Muscle of leg (tissue), 11 donors: ENCODE measurements around the gene CDH23. TPM values are rescaled to one million over a fixed set of nuclear protein-coding genes. Genes with fewer than 3 reads are reported as not detected.

ENCODE experiments used
- DNase-seq: peaks from one replicate; pipeline ENCODE4 v3.0.0; 2013
- H3K27ac ChIP-seq: one replicate; pipeline ENCODE4 v1.5.1; 2013; ENCODE audit warnings: mild to moderate bottlenecking, low read length, control low read depth
- H3K27me3 ChIP-seq: one replicate; pipeline ENCODE4 v1.6.1; 2013; ENCODE audit warnings: low read length; ENCODE audit not compliant: control insufficient read depth, insufficient read depth
- H3K36me3 ChIP-seq: one replicate; pipeline ENCODE4 v1.6.1; 2013; ENCODE audit warnings: low read length; ENCODE audit not compliant: control insufficient read depth, insufficient read depth
- H3K4me1 ChIP-seq: one replicate; pipeline ENCODE4 v1.6.1; 2013; ENCODE audit warnings: low read length; ENCODE audit not compliant: control insufficient read depth, insufficient read depth
- H3K4me3 ChIP-seq: one replicate; pipeline ENCODE4 v1.5.1; 2013; ENCODE audit warnings: low read length, control low read depth
- H3K9me3 ChIP-seq: replicated peaks from 2 replicates; pipeline ENCODE4 v1.6.1; 2013; ENCODE audit warnings: low read depth, low read length; ENCODE audit not compliant: control insufficient read depth
- WGBS: methylation state at CpG from one replicate; pipeline ENCODE4 v1.1.5; 2013; ENCODE audit warnings: missing lambda C conversion rate; ENCODE audit not compliant: insufficient coverage; 5-methylcytosine and 5-hydroxymethylcytosine counted together
- polyA plus RNA-seq, 8 donors: library from polyadenylated mRNA; unstranded; fragments of 120-200 nt; gene quantifications; one replicate each; pipeline versions ENCODE4 v1.2.1 to v1.2.3, GENCODE V29; 2013; ENCODE audit warnings: inconsistent platforms in 1 of 8, low replicate concordance in 1 of 8; ENCODE audit not compliant: insufficient read length in 8 of 8, insufficient read depth in 1 of 8
- total RNA-seq: library from RNA; stranded (reverse); fragments of 120-200 nt; gene quantifications from one replicate; pipeline ENCODE4 v1.2.4, GENCODE V29; 2013

Gene CDH23
- total and polyA plus RNA-seq, 9 donors: 3.4 to 5.7 (median 4.9) TPM

DNA sequence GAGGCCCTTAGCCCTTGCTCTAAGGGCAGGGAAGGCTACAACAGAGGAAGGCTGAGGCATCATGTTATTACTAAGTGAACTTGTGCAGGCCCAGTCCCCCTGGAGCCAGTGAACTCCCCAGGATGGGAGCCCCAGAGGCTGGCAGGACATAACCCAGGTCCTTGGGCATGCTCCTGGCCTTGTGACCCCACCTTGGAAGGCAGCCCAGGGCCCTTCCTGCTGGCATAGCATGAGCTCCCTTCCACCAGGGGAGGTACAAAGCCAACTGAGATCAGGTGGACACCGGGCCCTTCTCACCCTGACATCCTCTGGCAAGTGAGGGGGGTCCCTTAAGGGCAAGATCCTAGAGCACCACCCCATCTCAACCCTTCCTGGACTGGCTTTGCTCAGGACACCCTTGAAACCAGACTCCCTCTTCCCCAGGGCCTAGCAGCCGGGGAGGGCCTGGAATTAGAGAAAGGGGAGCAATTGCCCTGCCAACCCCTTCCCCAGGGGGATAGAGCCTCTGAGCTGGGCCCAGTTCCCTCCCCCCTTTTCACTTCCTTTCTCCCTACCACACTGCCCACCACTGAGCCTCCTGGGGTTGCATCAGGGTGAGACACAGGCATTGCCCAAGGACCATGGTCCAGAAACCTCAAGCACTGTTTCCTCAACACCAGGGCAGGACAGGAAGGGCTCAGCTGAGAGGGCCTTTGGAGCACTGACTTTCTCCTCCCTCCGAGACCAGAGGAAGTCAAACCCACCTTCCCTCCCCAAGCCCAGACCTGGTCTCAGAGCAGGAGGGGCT lies 378.4 kb downstream of the CDH23 start:
- Histone ChIP-seq H3K27me3 (no peaks in the 10 kb centered on the region), H3K27ac (peak overlapping the region; percentile 93), H3K4me3 (no peak overlapping the region), H3K36me3 (no peaks in the 10 kb centered on the region), H3K4me1 (peaks cover 64% of the 10 kb centered on the region), H3K9me3 (peaks cover 6% of the 10 kb centered on the region)
- WGBS: no CpG with 5 or more reads among the region's 3 CpGs
- no peak for DNase-seq

GRCh38 chr10:71776481-71776925 lies 379.8 kb downstream of the CDH23 start:
- H3K27ac ChIP-seq: no peak overlapping the region
- no peaks in the 10 kb centered on the region for H3K36me3 ChIP-seq
- H3K4me1 ChIP-seq: peaks cover 50% of the 10 kb centered on the region
- no CpG with 5 or more reads among the region's 2 CpGs for WGBS
- no peak for DNase-seq
- no peak overlapping the region for H3K4me3 ChIP-seq
- H3K9me3 ChIP-seq: peaks cover 6% of the 10 kb centered on the region
- no peaks in the 10 kb centered on the region for H3K27me3 ChIP-seq

DNA sequence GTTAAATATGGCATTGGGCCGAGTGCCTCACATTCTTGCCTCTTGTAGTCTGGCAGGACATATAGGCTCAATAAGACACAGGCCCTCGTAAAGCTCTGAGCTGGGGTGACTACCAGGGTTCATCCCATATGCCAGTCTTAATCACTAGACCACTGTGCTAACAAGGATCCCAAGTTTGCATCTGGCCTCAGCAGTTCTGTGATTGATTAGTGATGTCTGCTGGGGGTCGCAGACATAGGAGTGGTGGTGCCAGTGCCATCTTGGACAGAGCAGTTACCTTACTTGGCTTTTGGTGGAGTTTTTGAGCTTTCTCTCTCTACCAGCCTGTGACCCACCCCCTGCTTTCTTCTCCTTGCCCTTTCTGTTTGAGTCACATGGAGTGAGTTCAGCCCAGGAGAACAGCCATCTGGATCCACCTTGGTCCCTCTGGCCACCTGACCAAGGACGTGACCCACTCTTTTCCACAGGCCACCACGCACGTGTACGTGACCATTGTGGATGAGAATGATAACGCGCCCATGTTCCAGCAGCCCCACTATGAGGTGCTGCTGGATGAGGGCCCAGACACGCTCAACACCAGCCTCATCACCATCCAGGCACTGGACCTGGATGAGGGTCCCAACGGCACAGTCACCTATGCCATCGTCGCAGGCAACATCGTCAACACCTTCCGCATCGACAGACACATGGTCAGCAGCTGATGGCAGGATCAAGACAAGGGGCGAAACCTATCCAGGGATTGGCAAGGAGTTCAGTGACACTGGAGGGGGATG lies 380.7 kb downstream of the CDH23 start:
- DNase-seq: no peak
- Histone ChIP-seq H3K27me3 (no peaks in the 10 kb centered on the region), H3K4me3 (no peak overlapping the region), H3K4me1 (peaks cover 44% of the 10 kb centered on the region), H3K36me3 (no peaks in the 10 kb centered on the region), H3K9me3 (peaks cover 6% of the 10 kb centered on the region), H3K27ac (no peak overlapping the region)
- 86% methylated on average over 10 of the region's 17 CpGs for WGBS

DNA sequence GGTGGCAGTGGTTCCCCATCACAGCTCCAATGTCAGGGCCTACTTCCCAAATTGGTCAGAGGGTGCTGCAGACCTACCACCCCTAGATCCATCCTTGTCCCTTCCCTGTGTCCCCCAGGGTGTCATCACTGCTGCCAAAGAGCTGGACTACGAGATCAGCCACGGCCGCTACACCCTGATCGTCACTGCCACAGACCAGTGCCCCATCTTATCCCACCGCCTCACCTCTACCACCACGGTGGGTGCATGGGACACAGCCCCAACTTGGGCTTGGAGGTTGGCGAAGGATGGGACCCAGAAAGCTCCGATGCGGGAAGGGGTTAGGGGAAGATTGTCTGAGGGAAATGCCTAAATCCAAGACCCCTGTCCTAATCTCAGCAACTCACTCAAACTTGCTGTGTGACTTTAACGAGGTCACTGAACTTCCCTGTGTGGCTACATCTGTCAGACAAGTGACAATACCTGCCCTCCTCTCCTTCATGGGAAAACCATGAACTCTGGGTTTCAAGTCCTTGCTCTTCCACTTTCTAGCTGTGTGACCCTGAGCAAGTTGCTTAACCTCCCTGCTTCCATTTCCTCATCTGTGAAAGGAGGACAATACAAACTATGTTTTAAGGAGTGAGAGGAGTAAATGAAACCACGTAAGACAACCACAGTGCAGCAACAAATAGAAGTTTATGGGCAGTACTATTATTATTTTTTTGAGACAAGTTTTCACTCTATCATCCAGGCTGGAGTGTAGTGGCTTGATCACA lies 381.5 kb downstream of the CDH23 start:
- Histone ChIP-seq H3K9me3 (peaks cover 6% of the 10 kb centered on the region), H3K36me3 (no peaks in the 10 kb centered on the region), H3K27me3 (no peaks in the 10 kb centered on the region), H3K27ac (no peak overlapping the region), H3K4me1 (peaks cover 44% of the 10 kb centered on the region), H3K4me3 (no peak overlapping the region)
- DNase-seq: no peak
- WGBS: 92% methylated on average over 1 of the region's 11 CpGs

DNA sequence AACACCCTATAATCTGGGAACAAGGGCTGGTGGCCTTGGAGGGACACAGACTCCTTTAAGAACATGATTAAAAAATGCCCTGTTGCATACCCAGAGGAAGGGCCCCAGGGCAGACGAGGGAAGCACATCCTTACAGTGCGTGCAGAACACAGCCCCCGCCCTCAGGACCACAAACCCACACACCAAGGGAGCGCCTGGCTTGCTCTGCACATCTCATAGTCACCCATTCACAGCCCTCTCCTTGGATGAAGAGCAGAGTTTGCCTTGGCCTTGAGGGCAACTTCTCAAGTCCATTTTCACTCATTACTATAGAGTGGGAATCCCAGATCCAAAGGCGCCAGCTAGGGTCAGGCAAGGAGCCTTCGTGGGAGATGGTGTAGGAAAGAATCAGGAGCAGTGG lies 382.9 kb downstream of the CDH23 start:
- WGBS: 96% methylated on average over 2 of the region's 6 CpGs
- H3K36me3 ChIP-seq: no peaks in the 10 kb centered on the region
- no peak overlapping the region for H3K27ac ChIP-seq
- DNase-seq: no peak
- H3K4me3 ChIP-seq: no peak overlapping the region
- H3K27me3 ChIP-seq: no peaks in the 10 kb centered on the region
- peaks cover 35% of the 10 kb centered on the region for H3K4me1 ChIP-seq
- H3K9me3 ChIP-seq: peaks cover 6% of the 10 kb centered on the region

DNA sequence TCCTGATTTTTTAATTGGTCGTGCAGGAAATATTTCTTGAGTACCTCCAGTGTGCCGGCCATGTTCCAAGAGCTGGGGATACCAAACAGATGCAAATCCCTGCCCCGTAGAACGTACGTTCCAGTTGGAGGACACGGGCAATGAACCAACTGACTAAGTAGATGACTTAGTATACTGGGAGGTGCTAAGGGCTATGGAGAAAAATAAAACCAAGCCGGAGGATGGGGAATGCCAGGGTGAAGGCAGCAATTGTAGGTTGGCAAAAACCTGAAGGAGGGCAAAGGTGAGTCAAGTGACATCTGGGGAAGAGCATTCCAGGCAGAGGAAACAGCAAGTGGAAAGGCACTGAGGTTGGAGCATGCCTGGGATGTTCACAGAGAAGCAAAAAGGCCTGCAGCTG lies 383.4 kb downstream of the CDH23 start:
- peaks cover 30% of the 10 kb centered on the region for H3K4me1 ChIP-seq
- no peak for DNase-seq
- no peak overlapping the region for H3K4me3 ChIP-seq
- no peak overlapping the region for H3K27ac ChIP-seq
- peaks cover 6% of the 10 kb centered on the region for H3K9me3 ChIP-seq
- 74% methylated on average over 7 of the region's 7 CpGs for WGBS
- H3K36me3 ChIP-seq: no peaks in the 10 kb centered on the region
- H3K27me3 ChIP-seq: no peaks in the 10 kb centered on the region

DNA sequence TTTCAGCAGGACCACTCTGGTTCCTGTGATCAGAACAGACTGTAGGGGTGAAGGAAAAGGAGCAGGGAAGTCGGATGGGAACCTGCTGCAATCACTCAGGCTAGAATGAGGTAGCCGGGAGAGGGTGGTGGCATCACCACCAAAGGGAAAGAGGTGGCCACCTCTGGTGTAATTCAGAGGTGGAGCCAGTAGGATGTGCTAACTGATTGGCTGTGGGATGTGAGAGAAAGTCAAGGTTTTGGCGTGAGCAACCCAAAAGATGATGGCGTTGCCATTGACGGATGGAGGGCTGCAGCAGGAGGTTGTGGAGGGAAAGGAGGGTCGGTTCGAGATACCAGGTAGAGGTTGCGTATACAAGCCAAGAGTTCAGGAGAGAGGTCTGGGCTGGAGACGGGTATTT lies 384.0 kb downstream of the CDH23 start:
- 76% methylated on average over 9 of the region's 9 CpGs for WGBS
- DNase-seq: no peak
- no peak overlapping the region for H3K27ac ChIP-seq
- no peaks in the 10 kb centered on the region for H3K27me3 ChIP-seq
- H3K36me3 ChIP-seq: no peaks in the 10 kb centered on the region
- H3K4me3 ChIP-seq: no peak overlapping the region
- H3K4me1 ChIP-seq: peaks cover 24% of the 10 kb centered on the region
- peaks cover 6% of the 10 kb centered on the region for H3K9me3 ChIP-seq

DNA sequence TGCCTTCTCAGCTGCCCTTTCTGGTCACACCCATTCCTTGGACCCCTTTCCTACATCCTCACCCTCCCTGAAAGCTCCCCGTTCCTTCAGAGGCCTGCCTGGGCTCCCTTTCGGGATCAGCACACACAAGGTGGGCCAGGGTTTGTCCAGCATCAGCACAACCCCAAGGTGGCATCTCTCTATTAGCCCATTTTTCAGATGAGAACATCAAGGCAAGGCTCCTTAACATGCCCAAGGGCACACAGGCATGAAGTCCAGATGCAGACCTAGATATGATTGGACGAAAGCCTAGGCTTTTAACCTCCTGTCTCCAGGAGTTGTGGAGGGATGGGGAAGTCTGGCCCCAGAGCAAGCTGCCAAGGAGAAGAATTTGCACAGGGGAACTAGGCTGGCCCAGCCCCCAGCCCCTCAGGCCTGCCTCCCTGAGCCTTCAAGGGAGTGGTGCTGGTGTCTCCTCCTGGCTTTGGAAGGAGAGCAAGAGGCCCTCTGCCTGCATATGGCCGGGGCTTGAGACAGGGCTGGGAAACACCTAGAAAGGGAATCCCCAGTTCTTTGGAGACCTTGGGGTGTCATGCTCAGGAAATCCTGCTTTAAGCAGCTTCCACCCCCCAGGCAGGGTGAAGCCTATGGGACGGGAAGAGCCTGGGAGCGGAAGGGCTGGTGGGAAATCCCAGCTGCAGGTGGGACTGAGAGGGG lies 385.6 kb downstream of the CDH23 start:
- no peak overlapping the region for H3K27ac ChIP-seq

GRCh38 chr10:71782917-71783490 lies 386.3 kb downstream of the CDH23 start:
- Histone ChIP-seq H3K27me3 (no peaks in the 10 kb centered on the region), H3K4me3 (no peak overlapping the region), H3K27ac (no peak overlapping the region), H3K36me3 (no peaks in the 10 kb centered on the region), H3K4me1 (peaks cover 15% of the 10 kb centered on the region), H3K9me3 (no peaks in the 10 kb centered on the region)
- DNase-seq: no peak
- WGBS: 23% methylated on average over 5 of the region's 7 CpGs

More for the DNA sequence above, 385.6 kb downstream of the CDH23 start:
- Histone ChIP-seq H3K9me3 (peaks cover 3% of the 10 kb centered on the region), H3K36me3 (no peaks in the 10 kb centered on the region), H3K4me3 (no peak overlapping the region), H3K4me1 (peaks cover 15% of the 10 kb centered on the region), H3K27me3 (no peaks in the 10 kb centered on the region)
- 64% methylated on average over 4 of the region's 6 CpGs for WGBS
- DNase-seq: no peak
